Hindlimb muscle (tissue), 1 donor: ENCODE results near the gene MAST3. TPM values are rescaled to one million over a fixed set of nuclear protein-coding genes. Genes with fewer than 3 reads are reported as not detected.
A peak's percentile ranks its signal among the peaks of the same experiment; 100 is the strongest.

Experiments used
- DNase-seq: peaks from one replicate; pipeline ENCODE4 v3.0.0-alpha.2; 2013
- polyA plus RNA-seq: library from polyadenylated mRNA; unstranded; fragments of 120-200 nt; gene quantifications from one replicate; pipeline ENCODE4 v1.2.1, GENCODE V29; 2013; ENCODE audit not compliant: insufficient read length

The MAST3 gene
- polyA plus RNA-seq, 1 donor = 17.3 TPM

DNA sequence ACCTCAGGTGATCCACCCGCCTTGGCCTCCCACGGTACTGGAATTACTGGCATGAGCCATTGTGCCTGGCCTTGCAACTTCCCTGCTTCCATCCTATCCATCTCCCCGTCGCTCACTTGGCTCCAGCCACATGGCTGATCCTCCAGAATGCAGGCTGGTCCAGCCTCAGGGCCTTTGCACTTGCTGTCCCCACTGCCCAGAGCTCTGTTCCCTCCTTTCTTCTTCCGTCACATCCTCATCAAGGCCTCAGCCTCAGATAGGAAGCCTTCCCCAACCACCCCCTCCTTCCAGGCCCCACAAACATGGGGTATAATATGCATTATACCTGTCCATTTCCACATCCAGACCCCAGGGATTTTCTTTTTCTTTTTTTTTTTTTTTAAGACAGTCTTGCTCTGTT, 16.2 kb downstream of the MAST3 start:
- DNase-seq = no peak

DNA sequence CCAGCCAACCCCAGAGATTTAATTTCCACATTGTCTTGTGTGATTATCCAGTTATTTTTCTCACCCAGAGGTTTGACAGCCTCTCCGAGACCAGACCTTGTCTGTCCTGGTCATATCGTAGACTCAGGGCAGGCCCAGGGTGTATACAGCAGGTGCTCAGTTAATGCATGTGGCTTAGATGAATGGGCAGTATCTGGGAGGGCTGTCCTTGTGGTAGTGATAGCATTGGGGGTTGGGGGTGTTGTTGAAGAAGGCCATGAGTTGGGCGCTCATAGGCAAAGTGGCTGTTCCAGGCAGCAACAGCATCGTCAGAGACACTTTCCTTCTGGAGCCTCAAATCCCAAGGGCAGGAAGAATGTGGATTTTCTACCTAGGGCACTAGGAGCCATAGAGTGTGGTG, 16.9 kb downstream of the MAST3 start:
- no peak for DNase-seq

DNA sequence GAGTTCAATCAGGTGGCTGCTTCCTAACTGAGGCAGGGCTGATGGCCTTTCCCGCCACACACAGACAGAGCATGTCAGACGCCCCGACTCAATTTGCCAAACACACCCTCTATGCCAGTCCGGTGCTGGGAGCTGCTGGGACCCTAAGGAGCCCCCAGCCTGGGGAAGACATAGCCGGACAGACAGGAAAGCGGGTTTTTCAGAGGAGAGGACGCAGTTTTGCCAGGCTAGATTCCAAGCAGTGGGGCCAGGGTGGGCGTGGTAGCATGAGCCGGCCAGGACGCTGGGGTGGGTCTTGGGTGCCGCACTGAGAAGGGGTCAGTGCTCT, 19.8 kb downstream of the MAST3 start:
- no peak for DNase-seq

DNA sequence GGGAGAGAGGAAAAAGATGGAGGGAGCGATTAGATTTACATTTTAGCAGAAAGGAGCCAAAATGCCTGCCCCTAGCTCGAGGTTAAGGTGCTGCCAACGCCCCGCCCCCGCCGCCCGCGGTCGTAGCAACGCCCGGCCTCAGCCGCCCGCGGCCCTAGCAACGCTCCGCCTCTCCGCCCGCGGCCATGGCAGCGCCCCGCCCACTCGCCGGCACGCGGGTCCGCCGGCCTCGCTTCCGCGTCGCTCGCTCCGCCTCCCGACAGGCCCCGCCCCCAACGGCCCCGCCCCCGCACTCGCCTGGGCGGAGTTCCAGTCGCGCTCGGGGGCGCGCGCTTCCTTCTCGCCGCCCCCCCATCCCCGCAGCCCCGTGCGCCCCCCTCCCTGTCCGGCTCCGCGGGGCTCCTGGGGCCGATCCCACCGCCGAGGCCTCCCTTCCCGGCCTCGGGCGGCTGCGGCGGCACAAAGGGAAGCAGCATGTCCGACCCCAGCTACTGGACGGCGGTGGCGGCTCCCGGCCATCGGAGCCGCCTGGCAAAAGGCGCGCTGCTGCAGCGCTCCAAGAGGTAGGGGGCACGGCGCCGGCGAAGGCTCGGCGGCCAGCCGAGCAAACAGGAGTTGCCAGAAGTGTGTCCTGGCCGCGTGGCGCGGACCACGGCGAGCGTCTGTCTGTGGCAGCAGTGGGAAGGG, 20.3 kb downstream of the MAST3 start:
- DNase-seq = peak; percentile 90

DNA sequence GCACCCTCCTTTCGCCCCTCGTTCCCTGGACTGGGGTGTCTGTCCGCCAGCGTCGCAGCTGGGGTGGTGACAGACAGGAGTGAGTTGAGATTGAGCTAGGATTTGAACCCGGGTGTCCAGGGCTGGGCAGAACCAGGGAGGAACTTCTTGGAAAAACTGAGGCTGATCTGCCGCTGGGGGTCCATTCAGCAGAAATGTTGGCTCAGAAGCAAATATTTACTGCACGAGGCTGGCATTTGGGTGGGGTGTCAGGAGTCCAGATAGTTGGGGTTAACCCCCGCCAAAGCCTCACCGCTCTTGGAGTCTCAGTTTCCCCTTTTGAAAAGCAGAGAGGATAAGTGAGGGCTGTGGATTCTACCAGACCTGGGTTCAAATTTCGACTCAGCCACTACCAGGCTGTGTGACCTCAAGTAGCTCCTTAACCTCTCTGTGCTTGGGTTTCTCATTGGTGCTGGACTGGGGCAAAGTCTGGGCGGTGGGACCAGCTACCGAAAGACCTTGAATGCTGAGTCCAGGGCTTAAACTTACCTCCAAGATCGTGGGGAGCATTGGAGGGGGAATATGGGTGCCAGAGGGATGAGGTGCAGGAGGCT, 20.9 kb downstream of the MAST3 start:
- DNase-seq = no peak

DNA sequence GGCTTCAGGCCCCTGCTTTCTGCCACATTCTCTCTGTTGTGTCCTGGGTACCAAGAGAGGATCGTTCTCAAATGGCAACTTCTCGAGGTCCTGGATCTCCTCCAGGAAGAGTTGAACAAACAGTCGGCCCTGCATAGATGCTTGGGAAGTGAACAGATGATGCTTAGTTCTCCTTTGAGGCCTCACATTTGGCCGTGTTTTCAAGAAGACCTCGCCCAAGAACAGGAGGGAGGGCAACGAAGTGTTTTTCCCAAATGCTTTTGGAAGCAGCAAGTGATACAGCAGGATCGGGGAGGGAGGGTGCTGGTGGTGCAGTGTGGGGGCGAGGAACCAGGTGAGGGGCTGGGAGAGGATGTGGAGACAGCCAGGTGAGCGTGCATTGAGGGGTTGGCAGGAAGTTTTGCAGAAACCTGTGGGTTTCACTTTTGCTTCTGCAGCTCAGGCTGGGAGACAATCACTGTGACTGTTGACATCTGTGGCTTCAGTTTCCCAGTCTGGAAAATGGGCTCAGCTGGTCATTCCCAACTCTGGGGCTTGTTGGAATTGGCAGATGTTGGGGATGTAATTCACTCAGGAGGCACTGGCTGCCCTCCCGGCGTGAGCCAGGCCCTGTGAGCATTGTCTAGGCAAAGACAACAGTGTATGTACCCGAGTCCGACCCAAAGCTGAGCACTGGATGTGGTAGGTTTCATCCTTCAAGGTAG, 21.6 kb downstream of the MAST3 start:
- no peak for DNase-seq

DNA sequence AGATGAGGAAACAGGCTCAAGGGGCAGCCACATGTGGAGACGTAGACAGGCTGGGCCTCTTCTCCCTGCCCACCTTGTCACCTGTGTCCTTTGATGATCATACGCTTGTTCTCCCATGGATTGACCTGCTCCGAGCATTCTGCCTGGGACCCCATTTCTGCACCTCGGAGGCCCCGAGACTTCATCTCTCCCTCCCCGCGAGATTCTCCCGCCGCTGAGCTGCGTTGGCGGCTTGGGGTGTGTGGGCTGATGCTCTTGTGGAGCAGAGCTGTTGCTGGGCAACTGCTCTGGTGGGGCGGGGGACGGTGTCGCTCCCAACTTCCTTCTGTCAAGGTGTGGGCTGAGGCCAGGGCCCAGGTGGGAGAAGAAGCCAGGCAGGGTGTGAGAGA, 22.1 kb downstream of the MAST3 start:
- no peak for DNase-seq

DNA sequence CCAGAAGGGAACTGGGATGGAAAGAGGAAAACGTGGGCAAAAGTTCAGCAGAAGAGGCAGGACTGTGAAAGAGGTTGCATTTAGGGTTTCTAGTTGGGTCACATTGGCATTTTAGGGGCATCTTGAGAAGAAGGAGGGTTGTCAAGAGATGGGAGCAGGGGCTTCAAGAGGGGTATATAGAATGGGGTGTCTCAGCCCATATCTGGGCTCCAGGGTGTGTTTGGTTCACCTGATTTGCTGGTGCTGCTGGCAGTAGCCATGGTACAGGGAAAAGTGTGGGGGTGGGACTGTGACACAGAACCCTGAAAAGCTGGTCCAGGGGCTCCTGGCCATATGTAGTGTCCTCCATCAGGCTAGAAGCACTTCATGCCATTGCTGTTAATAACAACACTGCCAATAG, 22.5 kb downstream of the MAST3 start:
- no peak for DNase-seq

DNA sequence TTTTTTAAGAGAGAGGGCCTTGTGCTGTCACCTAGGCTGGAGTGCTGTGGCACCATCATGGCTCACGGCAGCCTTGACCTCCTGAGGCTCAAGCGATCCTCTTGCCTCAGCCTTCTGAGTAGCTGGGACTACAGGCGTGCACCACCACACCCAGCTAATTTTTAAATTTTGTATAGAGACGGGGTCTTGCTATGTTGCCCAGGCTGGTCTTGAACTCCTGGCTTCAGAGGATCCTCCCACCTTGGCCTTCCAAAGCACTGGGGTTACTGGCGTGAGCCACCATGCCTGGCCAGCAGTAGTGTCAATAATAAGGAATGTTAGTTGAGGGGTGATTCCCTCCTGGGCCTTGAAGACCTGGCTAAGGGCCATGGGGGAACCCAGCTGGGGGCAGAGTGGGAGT, 23.6 kb downstream of the MAST3 start:
- DNase-seq = no peak

DNA sequence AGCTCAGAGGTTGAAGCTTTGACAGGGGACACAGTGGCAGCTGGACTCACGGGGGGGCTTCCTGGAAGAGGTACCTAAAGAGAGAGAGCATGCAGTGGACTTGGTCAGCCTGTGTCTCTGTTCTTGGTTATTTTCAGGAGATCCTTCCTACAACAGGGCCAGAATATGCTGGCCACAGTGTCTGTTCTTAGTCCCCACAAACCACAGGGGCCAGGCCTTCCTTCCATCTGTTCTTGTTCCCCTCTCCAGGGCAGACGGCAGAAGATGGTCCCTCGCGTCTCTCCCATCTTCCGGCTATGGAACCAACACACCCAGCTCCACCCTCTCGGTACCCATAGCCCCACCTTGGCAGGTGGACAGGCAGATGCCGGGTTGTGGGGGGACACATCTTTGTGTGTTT, 24.8 kb downstream of the MAST3 start:
- DNase-seq = no peak

DNA sequence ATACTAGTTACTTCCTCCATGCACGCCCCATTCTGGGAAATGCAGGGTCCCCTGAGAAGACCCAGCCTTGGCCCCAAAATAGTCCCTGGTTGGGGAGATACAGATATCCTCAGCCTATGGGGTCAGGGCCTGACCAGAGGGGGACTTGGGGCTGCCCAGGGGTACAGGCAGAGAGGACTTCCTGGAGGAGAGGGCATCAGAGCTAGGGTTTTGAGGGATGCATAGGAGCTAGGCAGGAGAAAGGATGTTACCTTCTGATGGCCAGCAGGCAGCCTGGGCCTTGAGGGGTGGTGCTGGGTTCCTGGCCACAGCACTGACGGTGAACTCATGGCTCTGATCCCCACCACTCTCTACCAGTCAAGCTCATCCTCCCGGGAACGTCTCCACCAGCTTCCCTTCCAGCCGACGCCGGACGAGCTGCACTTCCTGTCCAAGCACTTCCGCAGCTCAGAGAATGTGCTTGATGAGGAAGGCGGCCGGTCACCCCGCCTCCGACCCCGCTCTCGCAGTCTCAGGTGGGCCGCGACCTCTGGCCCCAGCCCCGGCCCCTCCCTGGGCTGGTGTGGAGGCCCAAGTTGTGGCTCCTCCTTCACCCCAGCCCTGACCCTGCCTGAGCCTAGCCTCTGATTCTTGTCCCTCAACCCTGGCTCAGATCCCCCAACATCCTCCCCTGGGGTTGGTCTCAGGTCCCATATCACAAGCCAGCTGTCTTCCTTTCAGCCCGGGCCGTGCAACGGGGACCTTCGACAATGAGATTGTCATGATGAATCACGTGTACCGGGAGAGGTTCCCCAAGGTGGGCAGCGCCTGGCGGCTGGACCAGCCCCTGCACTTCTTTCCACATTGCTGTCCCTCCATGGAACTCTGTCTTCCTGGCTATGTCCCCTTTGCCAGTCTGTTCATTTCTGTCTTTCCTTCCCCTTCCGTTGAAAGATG, 25.6 kb downstream of the MAST3 start:
- DNase-seq = no peak

DNA sequence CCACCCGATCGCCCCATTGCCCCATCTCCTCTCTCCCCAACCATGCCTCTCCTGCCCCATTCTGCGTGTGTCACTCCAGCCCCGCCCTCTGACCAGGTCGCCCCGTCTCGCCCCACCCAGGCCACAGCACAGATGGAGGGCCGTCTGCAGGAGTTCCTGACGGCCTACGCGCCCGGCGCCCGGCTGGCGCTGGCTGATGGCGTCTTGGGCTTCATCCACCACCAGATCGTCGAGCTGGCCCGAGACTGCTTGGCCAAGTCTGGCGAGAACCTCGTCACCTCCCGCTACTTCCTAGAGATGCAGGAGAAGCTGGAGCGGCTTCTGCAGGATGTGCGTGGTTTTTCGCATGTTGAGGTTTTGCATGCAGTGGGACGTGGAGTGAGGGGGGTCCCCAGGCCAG, 26.2 kb downstream of the MAST3 start:
- no peak for DNase-seq

DNA sequence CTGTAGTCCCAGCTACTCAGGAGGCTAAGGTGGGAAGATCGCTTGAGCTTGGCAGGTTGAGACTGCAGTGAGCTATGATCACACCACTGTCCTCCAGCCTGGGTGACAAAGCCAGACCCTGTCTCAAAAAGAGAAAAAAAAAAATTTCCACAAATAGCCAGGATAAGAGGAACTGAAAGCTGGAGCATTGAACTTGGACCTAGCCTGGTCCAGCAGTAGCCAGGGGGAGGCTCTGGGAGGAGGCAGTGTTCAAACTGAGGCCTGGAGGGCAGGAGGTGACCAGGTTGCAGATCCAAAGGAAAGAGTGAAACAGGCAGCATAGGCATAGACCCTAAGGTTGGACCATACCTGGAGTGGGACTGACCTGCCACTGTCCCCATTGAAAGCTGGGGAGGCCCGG, 28.5 kb downstream of the MAST3 start:
- DNase-seq = no peak

DNA sequence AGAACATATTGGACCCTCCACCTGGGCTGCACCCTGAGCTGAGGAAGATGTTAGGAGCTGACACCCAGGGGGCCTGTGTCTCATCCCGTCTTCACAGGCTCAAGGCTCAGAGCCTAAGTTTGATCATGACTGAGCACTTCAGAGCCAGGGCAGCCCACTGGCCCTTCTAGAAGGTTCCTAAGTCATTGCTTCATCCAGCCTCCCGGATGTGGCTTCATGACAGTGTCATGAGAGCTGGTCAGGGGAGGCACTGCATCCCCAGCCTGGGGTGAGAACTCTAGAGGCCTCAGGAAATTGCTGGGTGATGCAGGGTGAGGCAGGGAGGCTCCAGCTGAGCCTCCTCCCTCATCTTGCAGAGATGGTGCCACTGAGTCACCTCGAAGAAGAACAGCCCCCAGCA, 30.5 kb downstream of the MAST3 start:
- no peak for DNase-seq

DNA sequence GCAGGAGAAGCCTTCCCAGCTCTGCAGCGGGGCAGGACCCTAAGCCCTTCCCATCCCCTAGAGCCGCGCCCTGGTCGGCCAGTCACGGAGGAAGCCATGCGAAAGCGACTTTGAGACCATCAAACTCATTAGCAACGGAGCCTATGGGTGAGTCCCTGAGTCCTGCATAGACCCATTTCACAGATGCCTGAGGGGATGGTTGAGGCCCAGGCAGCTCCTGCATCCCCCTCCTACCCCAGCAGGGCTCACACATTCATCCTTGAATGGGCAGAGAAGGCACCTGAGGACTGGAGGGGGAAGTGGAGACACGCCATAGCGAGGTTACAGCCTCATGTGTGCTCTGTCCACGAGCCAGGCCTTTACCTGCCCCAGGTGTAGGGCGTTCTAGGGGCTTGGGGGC, 31.2 kb downstream of the MAST3 start:
- no peak for DNase-seq

DNA sequence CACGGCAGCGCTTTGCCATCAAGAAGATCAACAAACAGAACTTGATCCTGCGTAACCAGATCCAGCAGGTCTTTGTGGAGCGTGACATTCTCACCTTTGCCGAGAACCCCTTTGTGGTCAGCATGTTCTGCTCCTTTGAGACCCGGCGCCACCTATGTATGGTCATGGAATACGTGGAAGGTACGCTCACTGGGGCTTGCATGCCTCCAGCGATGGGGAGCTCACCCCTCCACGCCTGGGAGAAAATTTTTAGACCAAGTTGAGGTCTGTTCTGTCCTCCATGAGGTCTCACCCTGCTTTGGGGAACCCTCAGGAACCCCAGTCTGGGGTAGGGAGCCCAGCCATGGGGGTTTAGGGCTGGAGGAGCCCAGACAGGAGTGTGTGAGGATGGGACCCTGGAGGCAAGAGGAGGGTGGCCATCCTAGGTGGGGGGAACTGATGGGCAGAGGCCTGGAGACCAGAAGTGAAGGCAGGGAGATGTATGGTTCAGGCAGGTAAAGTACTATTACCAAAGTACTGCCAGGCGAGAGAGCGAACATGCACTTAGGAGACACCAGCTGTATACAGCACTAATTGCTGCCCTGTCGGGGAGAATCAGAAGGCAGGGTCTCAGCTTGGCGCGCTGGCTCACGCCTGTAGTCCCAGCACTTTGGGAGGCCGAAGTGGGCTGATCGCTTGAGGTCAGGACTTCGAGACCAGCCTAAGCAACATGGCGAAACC, 33.1 kb downstream of the MAST3 start:
- no peak for DNase-seq

DNA sequence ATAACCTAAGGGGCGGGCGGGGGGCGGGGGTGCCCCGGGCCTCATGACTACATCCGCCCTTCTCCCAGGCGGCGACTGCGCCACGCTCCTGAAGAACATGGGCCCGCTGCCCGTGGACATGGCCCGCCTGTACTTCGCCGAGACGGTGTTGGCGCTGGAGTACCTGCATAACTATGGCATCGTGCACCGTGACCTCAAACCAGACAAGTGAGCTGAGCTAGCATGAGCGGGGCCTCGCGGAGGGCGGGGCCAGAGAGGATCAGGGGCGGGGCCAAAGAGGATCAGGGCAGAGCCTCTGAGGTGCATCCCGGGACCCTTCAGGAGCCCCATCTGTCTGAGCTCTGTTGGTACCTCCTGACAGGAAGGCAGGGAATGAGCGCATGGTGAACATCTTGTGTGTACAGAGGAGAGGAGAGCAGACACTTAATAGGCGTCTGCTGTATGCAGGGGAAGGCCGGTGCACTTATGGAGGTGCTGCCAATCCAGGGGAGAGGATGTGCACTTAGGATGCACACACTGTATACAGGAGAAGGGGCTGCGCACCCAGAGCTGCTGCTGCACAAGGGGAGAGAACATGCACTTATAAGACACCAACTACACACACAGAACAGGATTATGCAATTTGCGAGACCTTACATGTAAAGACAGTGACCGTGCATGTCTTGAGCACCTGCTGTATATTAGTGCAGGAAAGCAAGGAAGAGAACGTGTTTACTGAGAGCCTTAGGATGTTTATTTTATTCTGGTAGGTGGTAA, 34.4 kb downstream of the MAST3 start:
- no peak for DNase-seq

DNA sequence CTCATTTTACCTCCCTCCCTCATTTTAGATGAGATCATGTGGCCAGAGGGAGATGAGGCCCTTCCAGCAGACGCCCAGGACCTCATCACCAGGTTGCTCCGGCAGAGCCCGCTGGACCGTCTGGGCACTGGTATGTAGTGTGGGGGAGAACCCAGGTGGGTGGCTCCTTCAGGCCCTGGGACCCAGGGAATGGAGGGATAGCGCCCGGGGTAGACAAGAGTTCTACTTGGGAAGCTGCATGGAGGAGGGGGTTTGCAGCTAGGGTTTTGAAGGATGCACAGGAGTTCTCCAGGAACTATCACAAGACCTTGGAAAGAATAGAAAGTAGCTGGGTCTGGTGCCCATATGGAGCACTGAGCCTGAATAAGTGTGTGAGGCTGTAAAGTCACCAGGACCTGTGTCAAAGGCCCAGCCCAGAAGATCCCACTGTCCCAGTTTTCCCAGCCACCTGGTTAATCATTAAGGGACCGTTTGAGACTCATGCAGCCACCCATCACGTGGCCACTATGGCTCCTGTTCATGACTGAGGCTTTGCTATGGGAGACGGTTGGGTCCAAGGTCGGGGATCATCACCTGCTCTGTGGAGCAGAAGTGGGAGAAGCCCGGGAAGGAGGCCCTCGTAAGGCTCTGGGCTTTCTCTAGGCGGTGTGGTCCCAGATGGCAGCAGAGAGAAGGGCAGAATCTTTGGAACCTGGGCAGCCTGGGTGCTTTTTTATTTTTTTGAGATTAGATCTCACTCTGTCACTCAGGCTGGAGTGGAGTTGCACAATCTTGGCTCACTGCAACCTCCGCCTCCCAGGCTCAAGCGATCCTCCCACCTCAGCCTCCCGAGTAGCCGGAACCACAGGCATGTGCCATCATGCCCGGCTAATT, 38.4 kb downstream of the MAST3 start:
- no peak for DNase-seq

DNA sequence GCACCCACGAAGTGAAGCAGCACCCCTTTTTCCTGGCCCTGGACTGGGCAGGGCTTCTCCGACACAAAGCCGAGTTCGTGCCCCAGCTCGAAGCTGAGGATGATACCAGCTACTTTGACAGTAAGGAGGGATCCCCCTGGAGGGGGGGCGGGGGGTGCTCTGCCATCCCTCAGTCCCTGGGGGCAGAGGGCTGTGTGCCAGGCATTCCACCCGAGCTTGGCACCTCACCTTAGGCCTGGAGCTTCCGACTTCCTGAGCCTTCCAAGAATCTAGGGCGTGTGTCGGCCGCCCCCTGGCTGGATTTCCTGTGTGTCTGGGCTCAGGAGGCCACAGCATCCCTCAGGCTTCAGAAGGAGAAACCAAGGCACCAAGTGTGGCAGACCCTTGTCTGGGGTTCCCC, 39.7 kb downstream of the MAST3 start:
- DNase-seq = no peak

DNA sequence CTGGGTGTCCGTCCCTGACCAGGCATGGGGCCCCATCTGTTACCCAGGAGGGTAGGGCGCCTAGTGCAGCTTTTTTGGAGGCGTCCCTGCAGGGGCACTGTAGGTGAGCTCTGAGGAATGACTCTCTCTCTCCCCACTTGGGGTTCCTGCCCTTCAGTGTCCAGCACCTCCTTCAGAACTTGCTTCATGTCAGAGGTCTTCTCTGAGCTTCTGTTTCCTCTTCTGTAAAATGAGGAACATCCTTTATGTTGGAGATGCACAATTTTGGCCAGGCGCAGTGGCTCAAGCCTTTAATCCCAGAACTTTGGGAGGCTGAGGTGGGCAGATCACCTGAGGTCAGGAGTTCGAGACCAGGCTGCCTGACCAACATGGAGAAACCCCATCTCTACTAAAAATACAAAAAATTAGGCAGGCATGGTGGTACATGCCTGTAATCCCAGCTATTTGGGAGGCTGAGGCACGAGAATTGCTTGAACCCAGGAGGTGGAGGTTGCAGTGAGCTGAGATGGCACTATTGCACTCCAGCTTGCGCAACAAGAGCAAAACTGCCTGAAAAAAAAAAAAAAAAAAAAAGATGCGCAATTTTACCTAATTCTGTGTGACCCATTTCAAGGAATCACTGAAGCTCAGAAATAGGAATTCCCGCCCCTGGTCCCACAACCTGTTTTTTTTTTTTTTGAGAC, 40.2 kb downstream of the MAST3 start:
- no peak for DNase-seq
